C1 segment of cervical spinal cord (tissue), 14 donors: Measurements from ENCODE around the gene NUMB.

Source experiments
- DNase-seq, 14 donors: peaks; one replicate each; lab custom pipeline; 2025; lab: John Stamatoyannopoulos, UW

The NUMB gene

DNA sequence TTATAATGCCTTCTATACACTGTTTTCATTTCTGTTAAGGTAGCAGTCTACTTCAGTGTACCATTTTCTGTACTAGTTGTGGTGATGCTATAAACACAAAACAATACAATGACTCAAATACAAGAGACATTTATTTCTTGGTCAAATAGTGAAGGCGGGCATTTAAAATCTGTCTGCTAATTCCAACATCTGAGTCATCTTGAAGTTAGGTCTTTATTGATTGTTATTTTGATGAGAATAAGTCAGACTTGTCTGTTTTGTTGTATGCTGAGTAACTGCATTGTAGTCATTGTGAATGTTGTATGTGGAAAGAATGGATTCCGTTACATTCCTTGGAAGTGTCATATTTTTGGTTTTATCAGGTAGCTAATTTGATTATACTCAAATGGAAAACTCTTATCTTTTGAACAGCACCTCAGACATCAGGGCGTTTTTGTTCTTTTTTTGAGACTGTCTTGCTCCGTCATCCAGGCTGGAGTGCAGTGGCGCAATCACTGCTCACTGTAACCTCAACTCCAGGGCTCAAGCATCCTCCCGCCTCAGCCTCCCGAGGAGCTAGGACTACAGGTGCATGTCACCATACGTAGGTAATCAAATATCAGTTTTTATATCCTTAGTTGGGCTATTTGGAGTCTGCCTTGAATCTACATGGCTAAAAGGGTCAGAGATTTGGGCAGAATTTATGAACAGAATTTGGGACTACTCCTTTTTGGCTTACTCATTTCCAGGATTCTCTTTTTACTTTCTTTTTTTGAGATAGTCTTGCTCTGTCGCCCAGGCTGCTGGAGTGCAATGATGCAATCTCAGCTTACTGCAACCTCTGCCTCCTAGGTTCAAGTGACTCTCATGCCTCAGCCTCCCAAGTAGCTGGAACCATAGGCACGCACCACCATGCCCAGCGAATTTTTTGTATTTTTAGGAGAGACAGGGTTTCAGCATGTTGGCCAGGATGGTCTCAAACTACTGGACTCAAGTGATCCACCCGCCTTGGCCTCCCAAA is 164.3 kb downstream of the NUMB start:
- no peak for DNase-seq

DNA sequence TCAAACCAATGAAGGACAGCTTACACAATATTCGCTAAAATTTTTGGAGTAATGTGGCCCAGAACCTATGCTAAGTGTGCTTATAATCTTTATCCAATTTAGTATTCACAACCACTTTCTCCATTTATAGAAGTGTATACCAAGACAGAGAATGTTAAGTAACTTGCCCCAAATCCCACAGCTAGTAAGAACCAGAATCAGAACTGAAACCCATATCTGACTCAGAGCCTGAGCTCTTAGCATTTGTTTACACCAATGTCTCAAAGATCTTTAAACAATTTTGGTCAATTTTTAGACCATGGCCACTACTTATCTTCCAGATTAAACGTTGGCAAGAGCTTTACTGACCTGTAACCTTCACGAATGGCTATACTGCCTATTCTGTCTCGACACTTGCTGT is 168.1 kb downstream of the NUMB start:
- no peak for DNase-seq

DNA sequence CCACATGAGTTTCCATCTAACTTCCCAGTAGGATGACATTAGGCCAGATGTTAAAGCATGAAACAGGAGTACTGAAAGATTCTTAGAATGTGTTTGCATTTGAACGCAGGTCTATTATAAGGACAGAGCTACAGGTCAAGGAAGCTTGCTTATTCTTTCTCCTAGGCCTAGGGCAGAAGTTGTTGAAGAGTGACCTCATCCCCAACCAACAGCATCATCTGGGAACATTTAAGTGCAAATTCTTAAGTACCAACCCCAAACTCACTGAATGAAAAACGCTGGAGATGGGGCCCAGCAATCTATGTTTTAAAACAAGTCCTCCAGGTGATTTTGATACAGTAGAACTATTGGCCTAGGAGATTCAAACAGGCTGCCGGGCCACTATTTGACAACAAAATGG is 168.6 kb downstream of the NUMB start:
- no peak for DNase-seq

DNA sequence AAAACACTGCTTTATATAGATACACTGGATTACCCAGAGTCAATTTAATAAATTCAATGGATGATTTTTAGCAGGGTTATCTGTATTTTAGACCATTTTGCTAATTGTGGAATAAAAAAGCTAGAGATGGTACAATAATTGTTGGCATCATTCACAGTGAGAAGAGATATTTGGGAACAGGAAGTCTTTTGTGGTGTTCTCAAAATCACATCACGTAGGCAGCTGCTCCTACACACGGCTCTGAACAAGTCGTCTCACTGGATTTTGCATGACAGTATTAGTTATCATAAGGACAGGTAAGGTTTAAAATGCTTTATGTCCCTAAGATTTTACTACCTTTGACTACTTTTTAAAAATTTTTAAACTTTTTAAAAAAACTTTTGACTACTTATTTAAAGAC is 169.0 kb downstream of the NUMB start:
- no peak for DNase-seq

DNA sequence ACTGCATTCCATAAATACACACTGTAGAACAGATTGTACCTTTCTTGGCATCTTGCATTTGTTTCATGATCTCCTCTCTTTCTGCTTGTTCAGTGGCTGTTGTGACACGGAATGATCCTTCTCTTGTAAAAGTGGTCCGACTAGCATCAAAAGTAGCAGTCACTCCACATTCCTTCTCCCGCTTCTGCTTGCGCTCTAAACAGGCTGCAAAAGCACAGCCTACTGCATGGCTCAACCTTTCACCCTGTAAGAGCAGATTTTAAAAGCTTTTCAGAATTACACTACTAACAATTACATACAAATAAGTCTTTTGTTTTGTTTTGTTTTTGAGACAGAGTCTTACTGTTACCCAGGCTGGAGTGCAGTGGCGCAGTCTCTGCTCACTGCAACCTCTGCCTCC is 171.3 kb downstream of the NUMB start:
- DNase-seq, result no peak

GRCh38 chr14:73286598-73286997 is 171.7 kb downstream of the NUMB start:
- no peak for DNase-seq

GRCh38 chr14:73285979-73286378 is 172.4 kb downstream of the NUMB start:
- DNase-seq, result no peak

DNA sequence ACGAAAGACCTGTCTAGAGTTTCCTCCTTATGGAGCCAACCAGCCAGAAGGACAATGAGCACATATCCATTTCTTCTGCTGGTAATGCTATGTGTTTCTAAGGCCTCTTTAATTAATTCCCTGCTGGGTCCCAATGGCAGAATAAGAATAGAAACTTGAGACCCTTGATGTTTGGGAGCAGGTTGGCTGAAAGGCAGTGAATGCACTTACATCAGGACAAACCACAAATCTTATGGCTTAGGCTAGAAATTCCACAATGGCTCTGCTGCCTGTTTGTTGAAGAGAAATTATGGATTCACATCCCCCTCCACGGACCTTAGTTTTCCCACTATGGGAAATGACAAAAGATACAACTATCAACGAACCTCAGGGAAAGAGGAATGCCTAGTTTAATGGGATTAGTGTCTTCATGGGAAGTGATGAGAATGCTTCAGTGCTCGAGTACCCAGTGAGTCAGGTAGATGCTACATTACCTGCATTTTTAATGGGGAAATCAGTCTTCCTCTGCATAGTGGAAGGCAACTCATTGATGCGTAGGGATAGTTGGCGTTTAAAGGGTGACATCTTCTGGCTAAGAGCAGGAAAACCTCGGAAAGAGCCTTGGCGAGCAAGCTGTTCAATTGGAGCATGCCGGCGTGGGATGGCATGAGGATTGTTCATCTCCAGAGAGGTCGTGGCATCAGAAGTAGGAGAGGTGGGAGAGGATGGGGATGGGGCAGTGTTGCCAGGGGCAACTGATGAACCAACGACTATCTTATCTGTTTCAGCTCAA is 174.6 kb downstream of the NUMB start:
- DNase-seq, result peak in 4 of 14 donors; percentile 9 to 52 (median 16)

DNA sequence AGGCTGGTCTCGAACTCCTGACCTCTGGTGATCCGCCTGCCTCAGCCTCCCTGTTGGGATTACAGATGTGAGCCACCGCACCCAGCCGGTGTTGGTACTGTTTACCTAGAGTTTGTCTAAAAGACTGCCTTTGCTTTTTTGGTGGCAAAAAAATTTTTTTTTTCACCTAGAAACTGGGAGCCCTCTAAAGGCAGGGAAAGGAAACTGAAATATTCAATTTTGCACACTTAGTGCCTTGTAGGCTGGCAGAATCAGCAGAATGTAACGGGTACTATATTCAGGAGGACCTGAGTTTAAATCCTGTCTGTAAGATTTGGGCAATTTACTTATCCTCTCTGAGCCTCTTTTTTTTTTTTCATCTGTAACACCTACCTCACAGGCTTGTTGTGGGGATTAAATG is 177.4 kb downstream of the NUMB start:
- DNase-seq, result no peak

DNA sequence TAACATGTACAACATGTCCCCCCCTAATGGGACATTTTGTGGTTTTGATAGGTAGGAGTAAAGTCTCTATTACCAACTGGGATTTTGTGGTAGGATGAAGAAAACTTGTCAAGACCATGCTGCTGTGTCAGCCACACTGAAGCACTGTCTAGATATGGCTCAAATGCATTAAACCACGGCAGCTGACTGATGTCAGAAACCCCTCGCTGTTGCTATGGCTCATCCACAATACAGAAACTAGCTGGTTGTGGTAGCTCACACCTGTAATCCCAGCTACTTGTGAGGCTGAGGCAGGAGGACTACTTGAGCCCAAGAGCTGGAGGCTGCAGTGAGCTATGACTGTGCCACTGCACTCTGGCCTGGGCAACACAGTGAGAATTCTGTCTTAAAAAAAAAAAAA is 181.0 kb downstream of the NUMB start:
- no peak for DNase-seq

- no peak for DNase-seq
Observed at GRCh38 chr14:73276836-73277235, 181.5 kb downstream of the NUMB start.

GRCh38 chr14:73273799-73274198 is 184.5 kb downstream of the NUMB start:
- no peak for DNase-seq

DNA sequence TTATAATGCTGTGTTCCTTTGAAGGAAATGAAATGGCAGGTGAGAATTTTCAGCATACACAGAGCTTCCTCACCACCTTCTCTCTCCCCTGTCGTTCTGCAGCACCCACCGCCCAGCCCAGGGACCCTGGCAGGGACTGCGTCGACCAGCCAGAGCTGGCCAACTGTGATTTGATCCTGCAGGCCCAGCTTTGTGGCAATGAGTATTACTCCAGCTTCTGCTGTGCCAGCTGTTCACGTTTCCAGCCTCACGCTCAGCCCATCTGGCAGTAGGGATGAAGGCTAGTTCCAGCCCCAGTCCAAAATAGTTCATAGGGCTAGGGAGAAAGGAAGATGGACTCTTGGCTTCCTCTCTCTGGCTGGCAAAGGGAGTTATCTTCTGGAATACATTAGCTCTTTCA is 186.0 kb downstream of the NUMB start:
- DNase-seq, result no peak

DNA sequence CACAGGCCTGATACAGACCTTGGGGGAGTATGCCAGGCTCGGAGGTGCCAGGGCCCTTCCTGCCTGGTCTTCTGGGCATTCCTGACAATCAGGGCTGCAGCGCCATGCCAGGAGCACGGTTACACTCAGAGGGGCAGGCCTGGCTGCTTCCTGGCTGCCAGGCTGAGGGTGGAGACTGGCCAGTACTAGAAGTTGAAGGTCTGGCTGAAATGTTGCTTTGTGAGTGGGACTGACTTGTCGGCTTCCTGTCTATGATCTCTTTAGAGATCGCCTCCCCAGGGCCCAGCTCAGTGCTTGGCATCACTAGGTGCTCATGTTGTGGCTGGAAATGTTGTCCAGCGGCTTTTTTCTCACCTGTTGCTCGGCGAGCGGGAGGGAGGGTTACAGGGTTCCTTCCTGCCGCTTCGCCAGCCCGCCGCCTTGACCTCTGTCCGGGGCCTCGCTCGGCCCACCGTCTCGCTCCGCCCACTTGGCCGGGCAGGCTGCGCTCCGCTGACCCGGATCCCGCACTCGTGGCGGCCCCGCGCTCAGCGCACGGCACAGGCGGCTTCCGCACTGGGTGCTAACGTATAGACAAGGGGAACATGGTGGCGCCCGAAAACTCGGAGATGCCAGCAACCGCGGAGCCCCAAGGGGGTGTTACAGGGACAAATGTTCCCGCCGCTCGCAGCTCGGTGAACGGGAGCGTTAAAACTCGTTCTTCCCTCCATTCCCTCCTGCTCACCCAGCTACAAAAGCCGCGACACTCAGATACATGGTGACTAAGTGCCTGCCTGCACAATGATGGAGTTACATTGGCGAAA is 188.4 kb downstream of the NUMB start:
- peak in 7 of 14 donors; percentile 5 to 58 (median 46) for DNase-seq

DNA sequence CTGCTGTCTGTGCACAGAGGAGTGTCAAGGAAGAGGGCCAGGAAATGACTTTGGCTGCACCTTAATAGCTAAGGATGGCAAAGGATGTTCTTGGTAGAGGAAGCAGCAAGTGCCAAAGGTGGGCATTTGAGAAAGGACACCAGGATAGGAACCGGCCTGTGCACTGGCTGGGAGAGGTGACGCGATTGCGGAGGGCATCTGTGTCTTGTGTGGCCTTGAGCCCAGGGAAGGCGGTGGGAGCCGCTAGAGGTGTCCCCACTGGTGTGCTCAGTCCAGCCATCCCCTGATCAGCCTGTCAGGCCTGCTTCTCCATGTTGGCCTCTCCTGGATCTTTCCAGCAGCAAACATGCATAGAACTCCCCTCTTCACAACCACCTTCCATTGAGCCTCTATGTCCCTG is 190.9 kb downstream of the NUMB start:
- no peak for DNase-seq

GRCh38 chr14:73266317-73266716 is 192.0 kb downstream of the NUMB start:
- no peak for DNase-seq

GRCh38 chr14:73265721-73266046 is 192.7 kb downstream of the NUMB start:
- DNase-seq, result no peak

GRCh38 chr14:73264885-73265720 is 193.2 kb downstream of the NUMB start:
- DNase-seq, result no peak

- no peak for DNase-seq
Observed at GRCh38 chr14:73264080-73264884, 194.1 kb downstream of the NUMB start.

DNA sequence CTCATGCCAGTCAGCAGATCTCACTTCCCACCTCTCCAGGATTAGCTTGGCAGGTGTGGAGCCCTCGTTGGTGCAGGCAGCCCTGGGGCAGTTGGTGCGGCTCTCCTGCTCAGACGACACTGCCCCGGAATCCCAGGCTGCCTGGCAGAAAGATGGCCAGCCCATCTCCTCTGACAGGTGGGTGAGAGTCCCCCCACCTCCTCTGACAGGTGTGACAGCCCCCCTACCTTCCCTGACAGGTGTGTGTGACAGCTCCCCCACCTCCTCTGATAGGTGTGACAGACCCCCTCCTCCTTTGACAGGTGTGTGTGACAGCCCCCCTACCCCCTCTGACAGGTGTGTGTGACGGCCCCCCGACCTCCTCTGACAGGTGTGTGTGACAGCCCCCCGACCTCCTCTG is 194.7 kb downstream of the NUMB start:
- DNase-seq, result no peak
